Measurements from ENCODE around the gene LCN10. TPM values are rescaled to one million over a fixed set of nuclear protein-coding genes. Genes with fewer than 3 reads are reported as not detected.
A peak's percentile ranks its signal among the peaks of the same experiment; 100 is the strongest.

LCN10 gene
- total RNA-seq, 3 donors from 2014 or later (not counting 1 experiment from before 2014, with no cell fraction given), result not detected

DNA sequence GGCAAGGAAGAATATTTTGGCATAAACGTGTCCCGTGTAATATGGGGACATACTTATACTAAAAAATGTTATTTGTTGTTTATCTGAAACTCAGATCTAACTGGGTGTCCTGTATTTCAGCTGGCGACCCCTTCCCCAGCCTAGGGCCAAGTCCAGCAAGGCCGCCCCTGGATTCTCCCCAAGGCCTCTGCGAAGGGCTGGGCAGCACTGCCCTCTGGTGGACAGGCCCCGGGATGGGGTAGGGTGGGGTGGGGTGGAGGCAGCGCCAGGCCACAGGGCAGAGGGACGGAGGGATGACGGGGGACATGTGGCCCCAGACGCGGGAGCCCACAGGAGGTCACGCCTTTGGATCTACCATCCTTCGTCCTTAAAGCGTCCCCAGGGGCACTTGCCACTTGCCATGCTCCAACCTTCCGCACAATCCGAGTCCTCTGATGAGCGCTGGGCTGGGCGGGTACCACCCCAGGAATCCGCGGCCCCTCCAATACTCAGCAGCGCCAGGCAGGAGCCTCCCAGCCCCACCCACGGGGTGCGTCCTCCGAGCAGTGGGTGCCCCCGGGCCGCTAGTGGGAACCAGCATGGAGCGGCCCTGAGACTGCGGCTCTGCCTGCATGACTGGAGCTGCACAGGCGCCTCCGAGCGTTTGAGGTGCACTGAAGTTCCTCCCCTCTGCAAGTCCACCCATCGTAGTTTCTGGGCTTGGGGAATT is 48.4 kb downstream of the LCN10 start:
- Mint-ChIP-seq H3K27me3 (ENCODE audit: low read depth in 2 of 2) (peaks cover 6 to 12% of the 10 kb centered on the region in 2 donors), H3K27ac (no peak overlapping the region), H3K4me3 (no peak overlapping the region), H3K9me3 (no peaks in the 10 kb centered on the region), H3K4me1 (no peaks in the 10 kb centered on the region), H3K36me3 (no peaks in the 10 kb centered on the region)
- no peaks in the 10 kb centered on the region for H3K9me3 ChIP-seq (ENCODE audit: control insufficient read depth, insufficient read depth, low read length)
- peak in 1 of 2 donors; percentile 35 for DNase-seq
- no peaks in the 10 kb centered on the region for H3K36me3 ChIP-seq (ENCODE audit: control insufficient read depth, insufficient read depth, low read length)
- ATAC-seq, result peak; percentile 64 to 67 (median 64)
- H3K27ac ChIP-seq (ENCODE audit: low read length), result no peak overlapping the region
- 66% methylated on average over 32 of the region's 32 CpGs for WGBS (ENCODE audit: insufficient coverage)
- peaks cover 12% of the 10 kb centered on the region for H3K4me1 ChIP-seq (ENCODE audit: control insufficient read depth, insufficient read depth, low read length)
- intact Hi-C loops (cut with micrococcal nuclease), result no loop called here
- no peaks in the 10 kb centered on the region for H3K27me3 ChIP-seq (ENCODE audit: control insufficient read depth, insufficient read depth, low read length)
- no peak overlapping the region for H3K4me3 ChIP-seq (ENCODE audit: low read length)
- TF ChIP-seq, protein P1, sequence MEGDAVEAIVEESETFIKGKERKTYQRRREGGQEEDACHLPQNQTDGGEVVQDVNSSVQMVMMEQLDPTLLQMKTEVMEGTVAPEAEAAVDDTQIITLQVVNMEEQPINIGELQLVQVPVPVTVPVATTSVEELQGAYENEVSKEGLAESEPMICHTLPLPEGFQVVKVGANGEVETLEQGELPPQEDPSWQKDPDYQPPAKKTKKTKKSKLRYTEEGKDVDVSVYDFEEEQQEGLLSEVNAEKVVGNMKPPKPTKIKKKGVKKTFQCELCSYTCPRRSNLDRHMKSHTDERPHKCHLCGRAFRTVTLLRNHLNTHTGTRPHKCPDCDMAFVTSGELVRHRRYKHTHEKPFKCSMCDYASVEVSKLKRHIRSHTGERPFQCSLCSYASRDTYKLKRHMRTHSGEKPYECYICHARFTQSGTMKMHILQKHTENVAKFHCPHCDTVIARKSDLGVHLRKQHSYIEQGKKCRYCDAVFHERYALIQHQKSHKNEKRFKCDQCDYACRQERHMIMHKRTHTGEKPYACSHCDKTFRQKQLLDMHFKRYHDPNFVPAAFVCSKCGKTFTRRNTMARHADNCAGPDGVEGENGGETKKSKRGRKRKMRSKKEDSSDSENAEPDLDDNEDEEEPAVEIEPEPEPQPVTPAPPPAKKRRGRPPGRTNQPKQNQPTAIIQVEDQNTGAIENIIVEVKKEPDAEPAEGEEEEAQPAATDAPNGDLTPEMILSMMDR (IDR thresholded peaks at IDR 0.05), result no peak

DNA sequence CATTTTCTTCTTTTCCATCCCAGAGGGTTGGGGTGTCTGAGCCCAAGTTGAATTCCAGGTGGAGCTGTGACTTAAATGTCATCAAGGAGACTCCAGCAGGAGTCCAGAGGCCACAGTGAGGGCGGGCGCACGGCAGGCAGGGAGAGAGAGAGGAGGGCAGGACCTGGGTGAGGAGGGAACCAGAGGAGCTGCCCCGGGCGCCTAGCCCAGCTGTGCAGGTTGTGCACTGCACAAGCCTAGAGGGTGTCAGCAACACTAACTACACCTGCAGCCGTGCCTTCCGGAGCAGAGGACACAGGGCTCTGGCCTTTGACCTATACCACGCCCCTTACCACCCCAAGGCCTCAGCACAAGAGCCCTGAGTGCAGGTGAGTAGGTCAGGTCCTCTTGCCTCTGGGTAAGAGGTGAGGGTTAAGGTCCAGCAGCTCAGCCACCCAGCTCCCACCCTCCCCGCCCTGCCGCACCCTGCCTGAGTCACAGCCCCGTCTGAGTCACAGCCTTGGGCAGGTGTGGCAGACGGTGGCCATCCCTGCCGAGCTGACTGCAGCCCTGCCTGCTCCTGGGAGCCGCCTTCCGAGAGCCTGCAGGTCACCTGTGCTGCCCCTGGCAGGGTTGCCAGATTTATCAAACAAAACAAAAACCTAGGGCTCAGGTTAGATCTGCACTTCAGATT is 49.1 kb downstream of the LCN10 start:
- H3K4me3 ChIP-seq (ENCODE audit: low read length), result no peak overlapping the region
- intact Hi-C loops (cut with micrococcal nuclease), result no loop called here
- TF ChIP-seq, protein P1 (IDR thresholded peaks at IDR 0.05), result no peak
- WGBS (ENCODE audit: insufficient coverage), result 76% methylated on average over 15 of the region's 15 CpGs
- Mint-ChIP-seq H3K27me3 (ENCODE audit: low read depth in 2 of 2) (peaks cover 6 to 8% of the 10 kb centered on the region in 2 donors), H3K36me3 (no peaks in the 10 kb centered on the region), H3K4me1 (no peaks in the 10 kb centered on the region), H3K9me3 (no peaks in the 10 kb centered on the region), H3K27ac (no peak overlapping the region), H3K4me3 (no peak overlapping the region)
- no peaks in the 10 kb centered on the region for H3K9me3 ChIP-seq (ENCODE audit: control insufficient read depth, insufficient read depth, low read length)
- H3K27ac ChIP-seq (ENCODE audit: low read length), result no peak overlapping the region
- H3K27me3 ChIP-seq (ENCODE audit: control insufficient read depth, insufficient read depth, low read length), result no peaks in the 10 kb centered on the region
- ATAC-seq (no peak), DNase-seq (no peak)
- H3K4me1 ChIP-seq (ENCODE audit: control insufficient read depth, insufficient read depth, low read length), result peaks cover 12% of the 10 kb centered on the region
- no peaks in the 10 kb centered on the region for H3K36me3 ChIP-seq (ENCODE audit: control insufficient read depth, insufficient read depth, low read length)

- no peaks in the 10 kb centered on the region for H3K36me3 ChIP-seq (ENCODE audit: control insufficient read depth, insufficient read depth, low read length)
- no peak overlapping the region for H3K4me3 Mint-ChIP-seq
- WGBS (ENCODE audit: insufficient coverage), result 93% methylated on average over 14 of the region's 14 CpGs
Observed at GRCh38 chr9:136693135-136693489, 49.6 kb downstream of the LCN10 start.

More at GRCh38 chr9:136693135-136693489, 49.6 kb downstream of the LCN10 start:
- H3K9me3 Mint-ChIP-seq, result no peaks in the 10 kb centered on the region
- intact Hi-C loops (cut with micrococcal nuclease), result no loop called here
- H3K4me1 ChIP-seq (ENCODE audit: control insufficient read depth, insufficient read depth, low read length), result peaks cover 14% of the 10 kb centered on the region
- H3K27me3 Mint-ChIP-seq (ENCODE audit: low read depth in 2 of 2), result peaks cover 6 to 7% of the 10 kb centered on the region in 2 donors
- H3K4me1 Mint-ChIP-seq, result no peaks in the 10 kb centered on the region
- H3K27me3 ChIP-seq (ENCODE audit: control insufficient read depth, insufficient read depth, low read length), result no peaks in the 10 kb centered on the region
- DNase-seq (no peak), ATAC-seq (no peak)
- H3K9me3 ChIP-seq (ENCODE audit: control insufficient read depth, insufficient read depth, low read length), result no peaks in the 10 kb centered on the region
- no peak overlapping the region for H3K4me3 ChIP-seq (ENCODE audit: low read length)
- H3K27ac ChIP-seq (ENCODE audit: low read length), result no peak overlapping the region
- TF ChIP-seq, protein P1 (IDR thresholded peaks at IDR 0.05), result no peak
- H3K36me3 Mint-ChIP-seq, result no peaks in the 10 kb centered on the region
- H3K27ac Mint-ChIP-seq, result no peak overlapping the region

All from natural killer cell (primary cell).